Cerebellar cortex (tissue), 1 donor: Measurements from ENCODE around the gene CACNA1G.

ENCODE experiments used
- DNase-seq: peaks from one replicate; pipeline ENCODE4 v3.0.0-alpha.2; 2015; ENCODE audit warnings: low spot score

CACNA1G gene

GRCh38 chr17:50588391-50589049 lies 28.0 kb downstream of the CACNA1G start:
- DNase-seq = peak; percentile 38

- no peak for DNase-seq
These were observed 28.7 kb downstream of the CACNA1G start for GRCh38 chr17:50589095-50589705.

GRCh38 chr17:50590946-50591737 lies 30.6 kb downstream of the CACNA1G start:
- DNase-seq = no peak

- peak; percentile 31 for DNase-seq
These were observed 32.8 kb downstream of the CACNA1G start for GRCh38 chr17:50593321-50593720.

- no peak for DNase-seq
These were observed 33.8 kb downstream of the CACNA1G start for GRCh38 chr17:50594128-50594823.

GRCh38 chr17:50594892-50595291 lies 34.4 kb downstream of the CACNA1G start:
- DNase-seq = no peak

- DNase-seq = no peak
These were observed 35.9 kb downstream of the CACNA1G start for GRCh38 chr17:50596191-50597037.

- DNase-seq = no peak
These were observed 38.0 kb downstream of the CACNA1G start for GRCh38 chr17:50598487-50598886.

GRCh38 chr17:50599606-50600005 lies 39.1 kb downstream of the CACNA1G start:
- DNase-seq = no peak

GRCh38 chr17:50601823-50602375 lies 41.4 kb downstream of the CACNA1G start:
- DNase-seq = no peak

- no peak for DNase-seq
These were observed 42.3 kb downstream of the CACNA1G start for GRCh38 chr17:50602836-50603235.

GRCh38 chr17:50603340-50603739 lies 42.8 kb downstream of the CACNA1G start:
- DNase-seq = no peak

GRCh38 chr17:50604513-50604912 lies 44.0 kb downstream of the CACNA1G start:
- DNase-seq = no peak

GRCh38 chr17:50605429-50605828 lies 44.9 kb downstream of the CACNA1G start:
- DNase-seq = no peak

- DNase-seq = no peak
These were observed 47.1 kb downstream of the CACNA1G start for GRCh38 chr17:50607522-50608175.

GRCh38 chr17:50608700-50609379 lies 48.3 kb downstream of the CACNA1G start:
- DNase-seq = no peak

- DNase-seq = no peak
These were observed 49.0 kb downstream of the CACNA1G start for GRCh38 chr17:50609380-50610074.

GRCh38 chr17:50611634-50612033 lies 51.1 kb downstream of the CACNA1G start:
- no peak for DNase-seq

GRCh38 chr17:50612281-50612680 lies 51.8 kb downstream of the CACNA1G start:
- DNase-seq = no peak
